ENCODE measurements around the gene MGST2.

MGST2 gene

DNA sequence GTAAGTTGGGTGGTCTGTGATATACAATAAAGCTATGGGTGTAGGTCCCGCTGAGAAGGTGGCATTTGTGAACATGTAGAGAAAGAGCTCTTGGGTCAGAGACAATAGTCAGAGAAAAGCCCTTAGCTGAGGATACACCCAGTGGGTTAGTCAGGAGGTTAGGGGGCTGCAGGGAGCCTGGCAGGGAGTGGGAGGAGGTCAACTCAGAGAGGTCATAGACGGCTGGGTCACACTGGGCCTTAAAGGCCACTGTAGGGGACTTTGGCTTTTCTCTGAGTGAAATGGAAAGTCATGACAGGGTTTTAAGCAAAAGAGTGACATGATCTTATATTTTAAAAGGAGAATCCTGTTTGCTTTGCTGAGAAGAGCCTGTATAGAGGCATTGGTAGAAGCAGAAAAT lies 16.7 kb downstream of the MGST2 start:
- no peak for TF ChIP-seq EZH2phosphoT487 (IDR thresholded peaks at IDR 0.05; ENCODE audit: borderline replicate concordance)
- TF ChIP-seq, protein P1, sequence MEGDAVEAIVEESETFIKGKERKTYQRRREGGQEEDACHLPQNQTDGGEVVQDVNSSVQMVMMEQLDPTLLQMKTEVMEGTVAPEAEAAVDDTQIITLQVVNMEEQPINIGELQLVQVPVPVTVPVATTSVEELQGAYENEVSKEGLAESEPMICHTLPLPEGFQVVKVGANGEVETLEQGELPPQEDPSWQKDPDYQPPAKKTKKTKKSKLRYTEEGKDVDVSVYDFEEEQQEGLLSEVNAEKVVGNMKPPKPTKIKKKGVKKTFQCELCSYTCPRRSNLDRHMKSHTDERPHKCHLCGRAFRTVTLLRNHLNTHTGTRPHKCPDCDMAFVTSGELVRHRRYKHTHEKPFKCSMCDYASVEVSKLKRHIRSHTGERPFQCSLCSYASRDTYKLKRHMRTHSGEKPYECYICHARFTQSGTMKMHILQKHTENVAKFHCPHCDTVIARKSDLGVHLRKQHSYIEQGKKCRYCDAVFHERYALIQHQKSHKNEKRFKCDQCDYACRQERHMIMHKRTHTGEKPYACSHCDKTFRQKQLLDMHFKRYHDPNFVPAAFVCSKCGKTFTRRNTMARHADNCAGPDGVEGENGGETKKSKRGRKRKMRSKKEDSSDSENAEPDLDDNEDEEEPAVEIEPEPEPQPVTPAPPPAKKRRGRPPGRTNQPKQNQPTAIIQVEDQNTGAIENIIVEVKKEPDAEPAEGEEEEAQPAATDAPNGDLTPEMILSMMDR (conservative IDR thresholded peaks at IDR 0.05; ENCODE audit: low read length): no peak
- no peak overlapping the region for H3K4me3 ChIP-seq (ENCODE audit: low read length, poor library complexity, severe bottlenecking)

DNA sequence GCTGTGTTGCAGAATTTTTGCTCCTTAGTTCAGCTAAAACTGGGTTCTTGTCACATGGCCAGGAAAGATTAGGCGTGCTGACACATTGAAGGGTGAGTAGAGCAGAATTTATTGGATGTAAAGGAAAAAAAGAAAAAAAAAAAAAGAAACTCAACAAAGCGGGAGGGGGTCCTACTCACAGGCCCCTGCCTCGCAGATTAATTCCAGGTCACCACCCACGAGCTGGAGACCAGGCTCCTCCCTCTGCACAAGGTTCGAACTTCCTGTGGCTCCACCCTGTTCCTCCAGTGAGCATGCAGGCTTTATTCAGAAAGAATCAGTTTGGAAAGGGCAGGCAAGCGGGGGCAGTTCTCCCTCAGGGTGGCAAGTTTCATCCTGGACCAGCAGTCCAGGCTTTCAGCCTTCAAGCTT lies 17.1 kb downstream of the MGST2 start:
- peaks cover 88% of the 10 kb centered on the region for H3K36me3 ChIP-seq (ENCODE audit: insufficient read depth, low read length)
- peaks cover 6% of the 10 kb centered on the region for H3F3A ChIP-seq (ENCODE audit: low read depth)
- no peaks in the 10 kb centered on the region for H3K27me3 ChIP-seq (ENCODE audit: insufficient read depth, low read length, poor library complexity, severe bottlenecking)
- H3K9me2 ChIP-seq (replicated peaks; ENCODE audit: low read depth, low read length): no peaks in the 10 kb centered on the region
- H3K4me2 ChIP-seq (ENCODE audit: low read depth, low read length, poor library complexity, severe bottlenecking): peak overlapping the region; percentile 6
- H3K79me2 ChIP-seq (ENCODE audit: insufficient read depth, low read length): peaks cover 74% of the 10 kb centered on the region; the same call in 1 of the 2 replicates
- H3K4me1 ChIP-seq (ENCODE audit: insufficient read depth, low read length, poor library complexity, severe bottlenecking): peaks cover 22% of the 10 kb centered on the region
- H4K20me1 ChIP-seq (ENCODE audit: insufficient read depth, low read length, poor library complexity, severe bottlenecking): peaks cover 3% of the 10 kb centered on the region
- H3K9ac ChIP-seq (ENCODE audit: low read depth, low read length, poor library complexity, severe bottlenecking): no peak overlapping the region
- no peak overlapping the region for H3K4me3 ChIP-seq (ENCODE audit: low read length, poor library complexity, severe bottlenecking)
- H2AFZ ChIP-seq (ENCODE audit: low read length): no peak overlapping the region
- TF ChIP-seq EZH2phosphoT487 (IDR thresholded peaks at IDR 0.05; ENCODE audit: borderline replicate concordance): no peak
- TF ChIP-seq, protein P1 (conservative IDR thresholded peaks at IDR 0.05; ENCODE audit: low read length): no peak
- no peaks in the 10 kb centered on the region for H3K9me3 ChIP-seq (ENCODE audit: insufficient read depth, low read depth, low read length)

More for the DNA sequence above, 16.7 kb downstream of the MGST2 start:
- Histone ChIP-seq H3K9me3 (ENCODE audit: insufficient read depth, low read depth, low read length) (no peaks in the 10 kb centered on the region), H3K27me3 (ENCODE audit: insufficient read depth, low read length, poor library complexity, severe bottlenecking) (no peaks in the 10 kb centered on the region), H3K79me2 (ENCODE audit: insufficient read depth, low read length) (peaks cover 74% of the 10 kb centered on the region; the same call in 1 of the 2 replicates), H2AFZ (ENCODE audit: low read length) (no peak overlapping the region), H3F3A (ENCODE audit: low read depth) (peaks cover 6% of the 10 kb centered on the region), H3K4me1 (ENCODE audit: insufficient read depth, low read length, poor library complexity, severe bottlenecking) (peaks cover 22% of the 10 kb centered on the region), H3K4me2 (ENCODE audit: low read depth, low read length, poor library complexity, severe bottlenecking) (peak overlapping the region; percentile 6), H3K36me3 (ENCODE audit: insufficient read depth, low read length) (peaks cover 83% of the 10 kb centered on the region), H3K9me2 (replicated peaks; ENCODE audit: low read depth, low read length) (no peaks in the 10 kb centered on the region), H4K20me1 (ENCODE audit: insufficient read depth, low read length, poor library complexity, severe bottlenecking) (peaks cover 3% of the 10 kb centered on the region), H3K9ac (ENCODE audit: low read depth, low read length, poor library complexity, severe bottlenecking) (no peak overlapping the region)

GRCh38 chr4:139684351-139684750 lies 18.7 kb downstream of the MGST2 start:
- peaks cover 78% of the 10 kb centered on the region for H3K36me3 ChIP-seq (ENCODE audit: insufficient read depth, low read length)
- peaks cover 6% of the 10 kb centered on the region for H3F3A ChIP-seq (ENCODE audit: low read depth)
- H3K4me3 ChIP-seq (ENCODE audit: low read length, poor library complexity, severe bottlenecking): no peak overlapping the region
- no peaks in the 10 kb centered on the region for H3K27me3 ChIP-seq (ENCODE audit: insufficient read depth, low read length, poor library complexity, severe bottlenecking)
- no peak overlapping the region for H2AFZ ChIP-seq (ENCODE audit: low read length)
- TF ChIP-seq EZH2phosphoT487 (IDR thresholded peaks at IDR 0.05; ENCODE audit: borderline replicate concordance): no peak
- TF ChIP-seq, protein P1 (conservative IDR thresholded peaks at IDR 0.05; ENCODE audit: low read length): no peak
- peaks cover 64% of the 10 kb centered on the region; the same call in 1 of the 2 replicates for H3K79me2 ChIP-seq (ENCODE audit: insufficient read depth, low read length)
- no peak overlapping the region for H3K4me2 ChIP-seq (ENCODE audit: low read depth, low read length, poor library complexity, severe bottlenecking)
- H3K9me3 ChIP-seq (ENCODE audit: insufficient read depth, low read depth, low read length): no peaks in the 10 kb centered on the region
- peaks cover 3% of the 10 kb centered on the region for H4K20me1 ChIP-seq (ENCODE audit: insufficient read depth, low read length, poor library complexity, severe bottlenecking)
- H3K4me1 ChIP-seq (ENCODE audit: insufficient read depth, low read length, poor library complexity, severe bottlenecking): peaks cover 22% of the 10 kb centered on the region
- H3K9ac ChIP-seq (ENCODE audit: low read depth, low read length, poor library complexity, severe bottlenecking): no peak overlapping the region
- no peaks in the 10 kb centered on the region for H3K9me2 ChIP-seq (replicated peaks; ENCODE audit: low read depth, low read length)
